ENCODE measurements around the gene MTHFD1L.
"Not testable (repeated sequence)": the region's sequence is repeated elsewhere in the genome, so short reads cannot be mapped to it uniquely, and the experiment has no call there.

The MTHFD1L gene

GRCh38 chr6:151027936-151028838 lies 162.7 kb downstream of the MTHFD1L start:
- no peak overlapping the region for H3K4me3 ChIP-seq (ENCODE audit: control insufficient read depth, low read depth, low read length)
- DNase-seq (ENCODE audit: low read depth): no peak
- TF ChIP-seq CTCF (conservative IDR thresholded peaks at IDR 0.05; ENCODE audit: control insufficient read depth, insufficient read depth, low read depth, low read length): no peak

- DNase-seq (ENCODE audit: low read depth): no peak
These were observed 164.5 kb downstream of the MTHFD1L start for GRCh38 chr6:151029970-151030369.

GRCh38 chr6:151032034-151032433 lies 166.5 kb downstream of the MTHFD1L start:
- no peak for TF ChIP-seq CTCF (conservative IDR thresholded peaks at IDR 0.05; ENCODE audit: control insufficient read depth, insufficient read depth, low read depth, low read length)
- DNase-seq (ENCODE audit: low read depth): no peak
- H3K4me3 ChIP-seq (ENCODE audit: control insufficient read depth, low read depth, low read length): no peak overlapping the region

More at GRCh38 chr6:151029970-151030369, 164.5 kb downstream of the MTHFD1L start:
- H3K4me3 ChIP-seq (ENCODE audit: control insufficient read depth, low read depth, low read length): no peak overlapping the region
- no peak for TF ChIP-seq CTCF (conservative IDR thresholded peaks at IDR 0.05; ENCODE audit: control insufficient read depth, insufficient read depth, low read depth, low read length)

GRCh38 chr6:151034825-151035781 lies 169.6 kb downstream of the MTHFD1L start:
- H3K4me3 ChIP-seq (ENCODE audit: control insufficient read depth, low read depth, low read length): no peak overlapping the region
- no peak for TF ChIP-seq CTCF (conservative IDR thresholded peaks at IDR 0.05; ENCODE audit: control insufficient read depth, insufficient read depth, low read depth, low read length)
- DNase-seq (ENCODE audit: low read depth): no peak

- not testable (repeated sequence) for H3K4me3 ChIP-seq (ENCODE audit: control insufficient read depth, low read depth, low read length)
- DNase-seq (ENCODE audit: low read depth): peak; percentile 98
These were observed 170.8 kb downstream of the MTHFD1L start for GRCh38 chr6:151036211-151036721.

GRCh38 chr6:151036869-151037680 lies 171.6 kb downstream of the MTHFD1L start:
- no peak overlapping the region for H3K4me3 ChIP-seq (ENCODE audit: control insufficient read depth, low read depth, low read length)
- DNase-seq (ENCODE audit: low read depth): peak; percentile 67
- TF ChIP-seq CTCF (conservative IDR thresholded peaks at IDR 0.05; ENCODE audit: control insufficient read depth, insufficient read depth, low read depth, low read length): no peak
